RCC 7860 (cell line): ENCODE data around the gene RASD1.

ENCODE experiments used
- DNase-seq: peaks from one replicate; pipeline ENCODE4 v3.0.0-alpha.2; 2015; ENCODE audit warnings: low spot score
- FAIRE-seq: peaks from 2 replicates; lab custom pipeline; 2012; peaks lifted over from hg19 to GRCh38; lab: Jason Lieb, UNC

Gene RASD1

GRCh38 chr17:17448076-17448475, 48.1 kb downstream of the RASD1 start:
- FAIRE-seq, result no peak
- DNase-seq, result peak; percentile 40

- DNase-seq (no peak), FAIRE-seq (no peak)
Measured at GRCh38 chr17:17447264-17447663, 48.9 kb downstream of the RASD1 start.

- DNase-seq, result peak; percentile 34
- no peak for FAIRE-seq
Measured at GRCh38 chr17:17446666-17447155, 49.5 kb downstream of the RASD1 start.

- FAIRE-seq, result peak; percentile 85
Measured at GRCh38 chr17:17445925-17446665, 50.1 kb downstream of the RASD1 start.

GRCh38 chr17:17445296-17445924, 50.8 kb downstream of the RASD1 start:
- FAIRE-seq (no peak), DNase-seq (no peak)

More at GRCh38 chr17:17445925-17446665, 50.1 kb downstream of the RASD1 start:
- DNase-seq, result peak; percentile 90
